ENCODE measurements around the gene BARD1.

GRCh38 chr2:214772443-214773015 lies 37.0 kb downstream of the BARD1 start:
- TF ChIP-seq CTCF (IDR thresholded peaks at IDR 0.05 in 4 of 5, conservative IDR thresholded peaks at IDR 0.05 in 1 of 5) (no peak), POLR2A (IDR thresholded peaks at IDR 0.05) (no peak)

All from gastrocnemius medialis (tissue), 4 donors.